Activated T-cell treated with anti-CD3 and anti-CD28 coated beads, Interleukin-2, amount 50 U/mL, for 48 hours (primary cell): ENCODE data around the gene THBS3.
A peak's percentile ranks its signal among the peaks of the same experiment; 100 is the strongest.
"Not testable (repeated sequence)": the region's sequence is repeated elsewhere in the genome, so short reads cannot be mapped to it uniquely, and the experiment has no call there.

Experiments used
- DNase-seq, 2 experiments: peaks; one replicate each; pipeline ENCODE4 v3.0.0-alpha.2; 2020

THBS3 gene

DNA sequence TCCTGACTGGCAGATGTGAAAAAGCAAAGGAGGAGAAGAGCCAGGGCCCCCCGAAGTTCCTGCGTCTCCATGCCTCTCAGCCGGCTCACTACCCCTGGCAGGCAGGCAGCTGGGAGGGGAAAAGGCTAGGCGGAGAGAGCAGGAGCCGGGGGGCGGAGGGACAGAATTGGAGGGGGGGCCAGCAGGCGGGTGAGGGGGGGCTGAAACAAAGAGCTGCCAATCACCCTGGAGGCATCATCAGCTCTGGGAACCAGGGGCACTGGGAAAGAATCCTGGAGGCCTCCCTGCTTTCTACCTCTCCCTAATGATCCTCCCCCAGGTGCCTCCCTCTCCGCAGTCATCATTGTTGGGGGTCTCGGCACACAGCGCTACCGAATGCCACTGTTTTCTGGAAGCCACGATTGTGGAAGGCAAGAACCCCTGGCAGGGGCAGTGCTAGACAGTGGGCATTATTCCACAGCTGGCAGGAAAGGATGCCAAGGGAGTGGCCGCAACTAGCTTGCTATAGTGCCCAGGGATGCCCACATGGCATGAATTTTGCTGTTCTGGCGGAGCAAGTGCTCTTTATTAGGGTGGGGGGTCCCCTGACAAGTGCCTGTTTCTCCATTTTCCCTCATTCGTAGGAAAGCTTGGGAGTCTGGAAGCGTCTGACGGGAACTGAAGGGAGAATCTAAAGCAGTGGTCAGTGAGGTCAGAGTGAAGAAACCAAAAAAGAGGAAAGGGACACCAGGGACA lies at the start of gene THBS3:
TSS of gene THBS3 (minus strand) at position 92 of the 735 bp plus-strand sequence. CDS start at position 71, 21 bp downstream.
- DNase-seq, result no peak

DNA sequence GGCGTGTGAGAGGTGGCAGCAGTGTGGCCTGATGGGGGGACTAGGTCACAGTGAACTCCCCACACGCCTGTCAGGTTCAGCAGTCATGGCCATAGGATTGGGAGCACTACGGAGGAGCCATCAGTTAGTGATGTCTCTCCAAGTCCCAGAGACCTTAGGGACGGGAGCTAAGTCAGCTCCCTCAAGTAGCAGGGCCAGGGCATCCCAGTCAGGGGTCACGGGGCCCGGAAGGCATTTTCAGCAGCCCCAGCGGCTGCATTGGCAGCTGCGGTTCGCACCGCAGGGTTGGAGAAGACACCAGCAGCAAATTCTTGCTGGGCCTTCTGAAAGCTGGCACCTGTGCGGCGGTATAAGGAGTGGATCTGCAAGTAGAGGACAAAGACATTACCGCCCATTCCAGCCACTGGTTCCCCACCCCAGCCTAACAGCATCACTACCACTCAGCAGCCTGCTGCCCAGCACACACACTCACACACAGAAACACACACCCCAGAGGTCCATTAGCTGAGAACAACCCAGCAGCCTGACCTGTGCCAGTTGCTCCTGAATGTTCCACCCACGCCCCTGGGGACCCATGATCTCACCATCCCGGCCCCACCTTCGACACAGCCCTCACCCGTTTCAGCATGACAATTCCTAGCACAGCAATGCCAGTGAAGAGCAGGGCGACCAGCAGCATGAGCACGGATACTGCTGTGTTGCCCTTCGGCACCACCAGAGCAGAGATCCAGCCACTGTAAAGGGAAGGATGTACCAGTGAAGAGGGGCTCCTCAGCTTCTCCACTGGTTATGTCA lies 48.6 kb upstream of the THBS3 start:
- DNase-seq, result no peak

DNA sequence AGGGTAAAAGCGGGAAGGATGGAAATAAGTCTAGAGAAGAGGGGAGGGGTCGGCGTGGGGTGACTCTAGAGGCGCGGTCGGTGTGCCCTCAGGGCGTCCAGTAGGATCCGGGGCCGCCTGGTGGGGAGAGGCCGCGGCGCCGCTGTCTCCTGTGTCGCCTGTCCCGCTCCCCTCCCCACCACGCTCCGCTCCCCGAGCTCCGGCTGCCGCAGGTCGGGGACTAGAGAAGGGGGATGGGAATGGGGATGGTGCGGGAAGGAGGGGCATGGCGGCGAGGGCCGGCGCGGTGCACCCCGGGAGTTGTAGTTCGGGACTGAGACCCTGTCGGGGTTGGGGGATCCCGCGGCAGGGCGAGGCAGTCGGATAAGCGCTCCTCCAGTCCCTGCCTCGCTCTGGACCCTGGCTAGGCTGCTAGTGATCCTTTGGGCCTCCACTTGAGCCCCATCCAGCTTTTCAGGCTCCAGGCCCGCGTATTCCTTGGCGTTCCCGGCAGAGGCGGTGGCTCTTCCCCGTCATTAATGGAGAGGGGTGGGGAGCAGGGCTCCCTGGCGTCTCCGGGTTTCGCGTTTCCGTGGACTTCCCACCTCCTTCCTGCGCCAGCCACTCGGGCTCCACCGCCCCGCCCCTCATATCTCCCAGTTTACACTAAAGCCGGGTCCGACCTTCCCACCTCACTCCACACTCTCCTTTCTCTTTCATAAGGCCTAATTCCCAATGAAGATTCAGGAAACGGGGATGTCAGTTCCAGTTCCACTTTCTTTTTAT lies 47.7 kb upstream of the THBS3 start, which contains the start of gene ENTREP3:
TSS of gene ENTREP3 (minus strand) at position 241 of the 765 bp plus-strand sequence. CDS start 606 bp downstream, outside the sequence.
- DNase-seq, result peak; percentile 84 to 88

DNA sequence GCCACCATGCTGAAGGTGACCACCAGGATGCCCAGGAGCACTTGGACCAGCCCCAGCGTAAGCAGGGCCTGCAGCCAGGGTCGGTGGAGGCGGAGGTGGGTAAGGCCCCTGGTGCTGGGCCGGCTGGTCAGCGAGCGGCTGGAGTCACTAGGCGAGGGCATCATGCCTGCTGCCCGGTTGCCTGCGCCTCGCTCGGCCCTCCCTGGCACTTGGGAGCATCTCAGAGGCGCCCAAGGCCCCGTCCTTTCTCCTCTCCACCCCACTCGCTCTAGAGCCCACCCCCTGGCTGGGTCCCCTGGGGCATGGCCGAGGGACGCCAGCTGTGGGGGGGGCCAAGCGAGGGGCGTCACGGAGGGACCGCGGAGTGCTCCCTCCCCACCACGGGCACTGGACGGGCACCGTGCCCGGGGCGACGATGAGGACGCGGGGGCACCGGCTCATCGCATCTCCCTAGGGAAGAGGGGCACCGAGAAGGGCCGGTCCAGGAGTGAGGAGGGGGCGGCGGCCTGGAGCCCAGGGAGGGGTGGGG lies 47.1 kb upstream of the THBS3 start:
- no peak for DNase-seq

DNA sequence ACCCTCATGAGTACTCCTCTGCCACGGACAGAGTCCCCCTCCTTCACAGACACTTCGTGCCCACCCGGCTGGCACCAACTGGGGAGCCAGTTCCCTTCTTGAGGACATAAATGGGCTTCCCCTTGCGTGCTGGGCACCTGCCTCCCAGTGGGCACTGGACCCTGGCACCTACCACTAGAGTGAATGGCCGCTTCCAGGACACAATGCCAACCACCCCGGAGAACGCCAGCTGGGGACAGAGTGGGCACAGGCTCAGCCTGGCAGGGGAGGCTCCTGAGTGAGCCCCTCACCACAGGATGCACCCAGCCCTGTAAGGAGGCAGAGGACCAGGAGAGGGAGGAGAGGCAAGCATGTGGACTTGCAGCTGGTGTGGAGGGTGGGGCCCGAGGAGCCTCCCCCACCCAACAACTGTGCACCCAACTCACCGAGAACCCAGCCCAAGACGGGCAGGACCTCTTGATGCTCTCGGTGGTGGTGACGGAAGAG lies 46.6 kb upstream of the THBS3 start:
- DNase-seq, result no peak

DNA sequence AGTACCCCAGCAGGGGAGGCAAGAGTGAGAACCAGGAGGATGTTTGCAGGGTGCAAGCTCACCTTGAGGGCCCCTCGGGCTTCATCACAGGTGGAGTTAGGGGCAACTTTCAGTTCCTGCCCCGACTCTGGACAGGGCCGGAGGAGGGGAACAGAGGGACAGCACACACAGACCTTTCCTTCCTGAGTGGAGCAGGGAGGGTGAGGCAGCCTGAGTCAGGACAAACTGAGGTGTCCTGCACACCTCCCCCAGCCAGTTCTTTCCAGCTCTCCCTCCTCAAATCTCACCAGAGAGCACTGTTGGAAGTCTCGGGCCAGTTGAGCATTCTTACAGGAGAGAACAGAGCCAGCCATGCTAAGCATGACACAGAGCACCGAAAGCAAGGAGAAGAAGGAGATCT lies 46.1 kb upstream of the THBS3 start:
- no peak for DNase-seq

DNA sequence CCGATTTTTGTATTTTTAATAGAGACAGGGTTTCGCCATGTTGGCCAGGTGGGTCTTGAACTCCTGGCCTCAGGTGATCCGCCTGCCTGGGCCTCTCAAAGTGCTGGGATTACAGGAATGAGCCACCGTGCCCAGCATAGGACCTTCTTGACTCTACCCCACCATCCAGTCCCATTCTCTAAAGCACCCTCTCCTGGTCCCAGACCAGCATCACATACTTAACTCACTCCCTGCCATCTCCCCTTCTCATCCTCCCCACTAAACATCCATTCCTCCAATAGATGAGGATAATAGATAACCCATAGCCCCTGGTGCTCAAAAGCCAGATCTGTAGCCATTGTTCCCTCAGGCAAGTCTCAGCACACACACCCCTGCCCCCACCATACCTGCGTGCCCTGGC lies 45.5 kb upstream of the THBS3 start:
- no peak for DNase-seq

DNA sequence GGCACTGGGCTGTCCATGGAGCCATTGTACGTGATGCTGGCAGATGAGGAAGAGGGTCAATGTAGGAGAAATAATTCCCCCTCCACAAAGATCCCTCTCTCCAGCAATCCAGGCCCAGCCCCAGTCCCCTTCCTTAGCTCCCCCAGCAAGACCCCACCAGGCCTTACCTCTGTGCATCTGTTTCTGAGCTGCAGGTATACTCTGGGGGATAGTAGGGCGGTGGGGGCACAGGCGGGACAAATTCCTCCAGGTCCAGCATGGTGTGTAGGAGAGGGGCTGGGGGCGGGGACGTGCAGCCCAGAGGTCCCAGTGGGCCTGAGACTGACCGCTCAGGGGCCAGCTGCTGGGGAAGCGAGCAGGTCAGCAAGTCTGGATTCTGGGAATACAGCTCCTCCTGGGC lies 43.9 kb upstream of the THBS3 start:
- no peak for DNase-seq

DNA sequence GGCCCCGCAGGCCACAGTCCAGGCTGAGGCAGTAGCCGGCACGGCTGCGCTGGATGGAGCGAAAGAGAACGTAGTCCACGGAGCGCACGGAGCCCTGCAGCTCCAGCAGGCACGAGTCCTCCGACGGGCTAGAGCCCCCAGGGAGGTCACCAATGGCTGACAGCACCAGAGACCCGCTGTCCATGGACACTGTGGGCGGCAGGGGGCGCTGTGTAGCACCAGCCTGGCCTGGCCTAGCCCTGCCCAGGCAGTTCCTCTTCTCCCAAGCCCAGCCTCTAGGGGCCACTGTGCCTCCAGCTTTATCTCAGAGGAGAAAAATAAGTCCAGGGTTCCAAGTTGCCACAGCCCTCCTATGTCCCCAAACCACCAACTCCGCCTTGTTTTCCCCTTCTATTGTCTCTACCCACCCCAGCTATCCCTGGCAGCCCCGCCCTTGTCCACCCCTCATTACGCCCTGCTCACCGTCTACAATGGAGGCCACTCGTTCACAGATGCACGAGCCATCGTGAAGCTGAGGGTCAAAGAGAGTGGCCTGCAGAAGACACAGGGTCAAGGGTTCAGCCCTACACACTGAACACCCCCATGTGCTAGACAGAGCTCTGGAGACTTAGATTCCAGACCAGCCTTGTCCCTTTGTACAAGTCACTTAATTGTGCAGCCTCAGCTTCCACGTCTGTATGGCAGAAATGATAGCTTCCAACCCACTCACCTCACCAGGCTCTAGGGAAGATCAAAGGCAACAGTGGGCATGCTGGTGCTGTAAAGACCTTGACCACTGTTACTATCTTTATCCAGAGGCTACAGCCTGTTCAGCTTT lies 43.1 kb upstream of the THBS3 start:
- peak; percentile 97 for DNase-seq

DNA sequence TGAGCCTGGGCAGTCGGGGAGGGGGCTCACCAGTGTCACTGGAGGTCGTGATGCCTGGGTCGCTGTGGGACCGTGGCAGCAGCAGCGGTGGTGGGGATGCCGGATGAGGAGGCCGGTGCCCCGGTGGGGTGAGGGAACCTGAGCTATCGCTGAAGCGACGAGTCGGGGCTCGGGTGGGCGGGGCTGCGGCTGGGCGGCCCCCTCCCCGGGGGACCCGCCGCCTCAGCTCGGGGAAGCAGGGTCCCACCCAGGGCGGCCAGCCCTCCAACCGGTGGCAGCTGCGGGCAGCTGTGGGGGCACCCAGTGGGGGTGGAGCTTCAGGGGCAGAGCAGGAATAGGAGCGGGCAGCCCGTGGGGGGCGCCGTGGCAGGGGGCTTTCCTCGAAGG lies 42.5 kb upstream of the THBS3 start:
- peak in 1 of 2 experiments; percentile 35 for DNase-seq

DNA sequence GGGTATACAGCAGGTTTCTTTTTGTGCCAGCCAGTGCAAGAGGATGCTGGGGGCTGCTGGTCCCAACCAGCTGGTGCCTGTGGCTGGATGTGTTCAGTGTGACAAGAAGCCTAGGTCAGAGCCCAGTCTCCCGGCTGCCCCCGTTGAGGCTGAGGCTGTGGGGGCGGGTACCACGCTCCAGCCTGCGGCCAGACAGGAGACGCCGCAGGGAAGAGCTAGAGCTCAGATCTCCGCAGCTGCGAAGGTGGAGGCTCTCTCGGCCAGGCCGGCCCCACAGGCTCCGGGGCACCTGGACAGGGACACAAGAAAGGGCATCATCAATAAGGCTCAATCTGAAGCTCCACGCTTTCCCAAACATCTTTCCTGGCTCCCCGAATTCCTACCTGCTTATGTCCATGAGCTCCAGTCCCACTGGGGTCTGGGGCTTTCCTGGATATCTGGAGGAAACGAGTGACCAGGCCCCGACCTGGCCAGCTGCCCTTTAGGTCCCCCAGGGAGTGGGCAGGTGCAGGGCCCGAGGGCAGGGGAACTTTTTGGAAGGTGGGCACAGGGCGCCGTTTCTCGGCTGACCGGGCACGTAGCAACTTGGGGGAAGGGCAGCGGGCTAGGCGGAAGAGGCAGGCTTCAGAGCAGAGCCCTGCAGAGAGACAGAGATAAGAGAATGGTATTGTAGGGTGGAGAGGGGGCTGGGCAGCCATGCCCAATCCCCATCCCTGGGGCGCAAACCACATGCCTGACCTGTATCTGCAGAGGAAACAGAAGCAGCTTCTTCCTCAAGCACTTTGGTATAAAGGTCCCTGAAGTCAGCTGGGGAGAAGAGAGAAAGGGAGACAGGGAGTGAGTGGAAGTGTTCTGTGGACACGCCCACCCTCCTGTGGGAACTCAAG lies 40.2 kb upstream of the THBS3 start:
- DNase-seq, result no peak

DNA sequence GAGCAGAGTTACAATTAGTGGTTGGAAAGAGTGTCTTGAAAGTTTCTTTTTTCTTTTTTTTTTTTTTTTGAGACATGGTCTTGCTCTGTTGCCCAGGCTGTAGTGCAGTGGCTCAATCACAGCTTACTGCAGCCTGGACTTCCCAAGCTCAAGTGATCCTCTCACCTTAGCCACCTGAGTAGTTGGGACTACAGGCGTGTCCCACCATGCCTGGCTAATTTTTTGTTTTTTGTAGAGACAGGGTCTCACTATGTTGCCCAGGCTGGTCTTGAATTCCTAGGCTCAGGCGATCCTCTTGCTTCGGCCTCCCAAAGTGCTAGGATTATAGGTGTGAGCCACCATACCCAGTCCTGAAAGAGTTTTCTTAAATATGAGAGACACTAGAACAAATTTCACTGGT lies 39.1 kb upstream of the THBS3 start:
- DNase-seq, result not testable (repeated sequence)

DNA sequence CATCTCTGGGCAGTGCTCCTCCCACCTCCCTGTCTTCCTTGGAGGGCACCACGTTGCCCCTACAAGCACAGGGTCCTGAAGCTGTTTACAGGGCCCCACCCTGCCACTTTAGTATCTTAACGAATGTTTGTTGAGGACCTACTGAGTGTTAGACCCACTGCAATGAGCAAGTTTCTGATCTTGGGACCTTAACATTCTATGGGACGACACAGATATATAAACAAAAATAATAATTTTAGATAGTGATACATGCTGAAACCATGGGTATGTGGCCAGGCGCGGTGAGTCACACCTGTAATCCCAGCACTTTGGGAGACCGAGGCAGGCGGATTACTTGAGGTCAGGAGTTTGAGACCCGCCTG lies 37.4 kb upstream of the THBS3 start:
- no peak for DNase-seq

DNA sequence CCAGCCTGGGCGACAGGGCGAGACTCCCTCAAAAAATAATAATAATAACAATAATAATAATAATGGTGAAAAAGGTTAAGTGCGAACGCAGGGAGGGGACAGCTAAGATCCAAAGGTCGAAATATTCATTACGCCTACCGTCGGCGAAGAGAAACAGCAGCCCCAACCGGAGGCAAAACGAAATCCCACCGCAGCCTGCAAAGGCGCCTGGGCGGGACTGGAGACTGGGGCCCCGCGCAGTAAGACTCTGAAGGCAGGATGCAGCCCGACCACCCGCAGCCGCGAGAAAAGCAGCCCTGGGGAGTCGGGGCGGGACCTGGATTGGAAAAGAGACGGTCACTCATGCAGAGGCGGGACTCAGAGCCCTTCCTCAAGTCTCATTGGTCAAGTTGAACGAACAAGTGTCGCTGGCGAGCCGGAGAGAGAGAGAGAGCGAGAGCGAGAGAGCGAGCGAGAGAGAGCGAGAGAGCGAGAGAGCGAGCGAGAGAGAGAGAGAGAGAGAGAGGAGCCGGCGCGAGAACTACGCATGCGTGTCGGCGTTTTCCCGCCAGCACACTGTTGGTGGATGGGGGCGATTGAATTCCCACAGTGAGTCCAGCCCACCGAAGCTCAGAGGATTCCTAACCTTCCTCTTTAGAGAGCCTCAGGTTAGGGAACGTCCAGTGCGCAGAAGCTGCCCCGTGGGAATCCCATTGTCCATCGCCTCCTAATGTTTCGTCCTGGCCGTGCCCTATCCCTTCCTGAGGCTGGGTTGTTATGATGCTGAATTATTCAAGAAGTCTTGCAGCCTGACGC lies 36.9 kb upstream of the THBS3 start:
- DNase-seq, result peak; percentile 97 to 98

DNA sequence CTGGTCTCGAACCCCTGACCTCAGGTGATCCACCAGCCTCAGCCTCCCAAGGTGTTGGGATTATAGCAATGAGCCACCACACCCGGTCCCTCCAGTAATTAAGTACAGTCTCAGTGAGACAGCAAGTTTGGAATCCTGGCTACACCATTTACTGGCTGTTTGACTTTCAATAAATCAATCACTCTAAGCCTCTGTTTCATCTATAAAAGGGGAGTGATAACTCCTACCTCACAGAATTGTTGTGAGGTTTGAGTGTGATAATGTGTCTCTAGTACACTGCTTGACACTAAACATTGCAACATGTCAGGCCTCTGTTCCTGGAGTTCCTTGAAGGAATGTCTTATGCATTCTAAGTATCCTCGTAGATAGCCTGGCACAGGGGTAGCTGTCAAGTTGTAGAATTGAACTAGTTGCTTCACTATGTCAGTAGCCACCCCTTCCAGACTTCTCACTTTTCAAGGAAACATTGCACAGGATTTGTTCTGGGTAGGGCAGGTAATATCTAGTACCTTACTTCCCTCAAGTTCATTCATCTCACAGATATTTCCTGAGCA lies 35.2 kb upstream of the THBS3 start:
- no peak for DNase-seq

DNA sequence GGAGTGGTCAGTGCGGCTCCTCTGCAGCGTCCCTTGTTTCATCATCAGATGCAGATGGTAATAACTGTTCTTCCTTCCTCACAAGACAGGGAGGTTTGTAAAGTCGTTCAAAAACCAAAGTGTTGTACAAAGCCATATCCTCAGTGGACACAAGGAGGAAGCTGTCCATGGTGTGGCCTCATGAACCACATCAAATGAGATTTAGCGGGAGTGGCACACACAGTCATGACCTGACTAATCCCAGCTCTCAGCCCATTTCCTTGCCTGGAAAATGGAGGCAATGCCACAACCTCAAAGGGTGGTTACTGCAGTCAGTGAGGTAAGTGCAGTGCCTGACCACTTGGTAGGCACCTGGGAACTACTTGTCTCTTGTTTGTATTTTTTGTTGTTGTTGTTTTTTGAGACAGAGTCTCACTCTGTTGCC lies 34.2 kb upstream of the THBS3 start:
- DNase-seq, result no peak

DNA sequence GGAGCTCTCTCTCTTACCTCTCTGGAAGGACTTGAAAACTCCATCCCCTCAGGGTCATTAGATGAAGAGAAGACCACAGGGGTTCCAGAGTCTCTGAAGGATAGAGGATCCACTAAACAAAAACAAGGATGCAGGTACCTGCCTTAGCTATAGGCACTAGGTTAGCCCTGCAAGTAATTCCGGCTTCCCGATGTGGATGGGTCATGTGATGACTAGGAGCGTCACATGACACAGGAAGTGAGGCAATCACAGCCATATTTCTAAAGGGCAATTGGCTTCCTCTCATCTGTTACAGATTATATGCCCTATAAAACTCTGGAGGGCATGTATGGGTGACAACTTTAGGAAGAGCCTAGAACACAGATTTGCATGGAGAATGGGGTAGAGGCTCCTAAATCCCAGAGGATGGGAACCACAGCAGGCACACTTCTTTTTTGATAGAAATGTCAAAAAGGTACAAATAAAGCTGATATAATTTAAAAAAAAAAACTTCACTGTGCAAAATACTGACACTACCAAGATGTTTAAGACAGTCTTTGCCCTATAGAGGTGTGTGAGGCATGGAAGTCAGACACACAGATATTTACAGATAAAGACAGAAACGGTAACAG lies 33.5 kb upstream of the THBS3 start:
- DNase-seq, result peak in 1 of 2 experiments; percentile 70

DNA sequence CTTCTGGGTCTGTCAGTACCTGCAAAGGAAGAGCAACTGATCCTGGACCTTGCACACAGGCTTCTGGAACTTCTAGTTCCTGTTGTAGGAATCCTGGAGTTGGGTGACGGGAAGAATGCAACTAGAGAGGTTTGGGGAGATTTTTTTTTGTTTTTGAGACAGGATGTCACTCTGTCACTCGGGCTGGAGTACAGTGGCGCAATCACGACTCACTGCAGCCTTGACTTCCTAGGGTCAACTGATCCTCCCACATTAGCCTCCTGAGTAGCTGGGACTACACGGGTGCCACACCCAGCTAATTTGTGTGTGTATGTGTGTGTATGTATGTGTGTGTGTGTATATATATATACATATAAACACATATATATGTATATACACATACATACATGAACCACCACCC lies 28.8 kb upstream of the THBS3 start:
- DNase-seq, result no peak

DNA sequence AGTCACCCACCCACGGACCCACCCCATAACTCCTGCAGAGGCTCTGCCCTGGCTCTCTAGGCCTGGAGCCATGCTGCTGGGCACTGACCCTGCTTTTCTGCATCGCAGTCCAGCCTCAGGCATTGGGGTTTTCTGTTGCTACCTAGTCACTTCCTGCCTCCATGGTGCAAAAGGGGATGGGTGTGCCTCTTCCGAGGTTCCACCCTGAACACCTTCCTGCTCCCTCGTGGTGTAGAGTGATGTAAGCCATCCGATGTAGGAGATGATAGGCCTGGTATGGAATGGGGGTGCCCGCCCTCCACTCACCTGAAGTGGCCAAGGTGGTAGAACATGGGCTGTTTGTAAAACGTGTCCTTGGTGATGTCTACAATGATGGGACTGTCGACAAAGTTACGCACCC lies 27.7 kb upstream of the THBS3 start:
- not testable (repeated sequence) for DNase-seq
